K562 (cell line): ENCODE measurements around the gene SYNPO. TPM values are rescaled to one million over a fixed set of nuclear protein-coding genes. Genes with fewer than 3 reads are reported as not detected.

ENCODE experiments used
- ATAC-seq: fragments of 200-7000 bp; cut with Tn5 transposase; 3 replicates; pipeline ENCODE4 v1.9.1; 2020; ENCODE audit warnings: moderate library complexity
- BruUV-seq: library from RNA; stranded (reverse); fragments of 400-500 nt; replicated peaks from 2 replicates; lab custom pipeline; 2021; lab: Mats Ljungman, UMichigan
- CTCF ChIA-PET: fragments of 300-600 bp; formaldehyde crosslinking; extraction: SDS; loops from one replicate; lab custom pipeline; 2021; ENCODE audit warnings: low intra/inter-chr PET ratio; lab: Yijun Ruan, JAX
- POLR2A ChIA-PET: fragments of 300-600, 350-650 bp; sonication (Branson Sonifier 250); formaldehyde crosslinking; extraction: SDS; loops from one replicate; lab custom pipeline; 2021; ENCODE audit warnings: antibody characterized with exemption, inconsistent platforms; lab: Yijun Ruan, JAX
- DNase-seq, 4 experiments: peaks; one replicate each; pipeline versions ENCODE4 v3.0.0 to v3.0.0-alpha.2; 2011 to 2018; ENCODE audit warnings: low spot score in 3 of 4, mixed read lengths in 3 of 4; ENCODE audit errors: extremely low read depth in 1 of 4
- FAIRE-seq: peaks from 2 replicates; lab custom pipeline; 2011; peaks lifted over from hg19 to GRCh38; lab: Jason Lieb, UNC
- H2AFZ ChIP-seq: 2 replicates; pipeline ENCODE4 v1.6.0; 2011; ENCODE audit warnings: low read depth, low read length, control low read depth, inconsistent platforms
- H3K27ac ChIP-seq: fragments of 200-600 bp; 3 replicates; pipeline ENCODE4 v1.8.0; 2011; ENCODE audit warnings: low read depth, mild to moderate bottlenecking, control low read depth, inconsistent platforms, low read length, moderate library complexity, mixed read lengths; ENCODE audit errors: extremely low read depth
- H3K27me3 ChIP-seq, 2 experiments: fragments of 300-600 bp in 1 of 2; 2 replicates in 1 of 2; 3 replicates in 1 of 2; pipeline versions ENCODE4 v1.6.0 to v1.8.0; 2011; ENCODE audit warnings: inconsistent platforms in 2 of 2, low read length in 2 of 2, mild to moderate bottlenecking in 1 of 2, mixed read lengths in 1 of 2, moderate library complexity in 1 of 2; ENCODE audit not compliant: control insufficient read depth in 2 of 2, insufficient read depth in 2 of 2
- H3K36me3 ChIP-seq: fragments of 300-600 bp; 3 replicates; pipeline ENCODE4 v1.8.0; 2011; ENCODE audit warnings: mild to moderate bottlenecking, low read length, inconsistent platforms; ENCODE audit not compliant: control insufficient read depth, insufficient read depth
- H3K4me1 ChIP-seq, 2 experiments: fragments of 200-600 bp in 1 of 2; replicated peaks in 1 of 2; 2 replicates in 1 of 2; 3 replicates in 1 of 2; pipeline versions ENCODE4 v1.5.1 to v1.8.0; 2011; ENCODE audit warnings: inconsistent platforms in 2 of 2, low read length in 2 of 2, mild to moderate bottlenecking in 1 of 2, mixed read lengths in 1 of 2, moderate library complexity in 1 of 2; ENCODE audit not compliant: control insufficient read depth in 2 of 2, insufficient read depth in 2 of 2
- H3K4me2 ChIP-seq: 2 replicates; pipeline ENCODE4 v1.6.1; 2011; ENCODE audit warnings: low read length, control low read depth, inconsistent platforms, mixed read lengths; ENCODE audit not compliant: insufficient read depth
- H3K4me3 ChIP-seq: fragments of 200-600 bp; sonication (generic), shearing (Covaris generic); 2 replicates; pipeline ENCODE4 v1.5.1; 2016; ENCODE audit warnings: control low read depth, inconsistent platforms
- H3K79me2 ChIP-seq: fragments of 200-600 bp; 3 replicates; pipeline ENCODE4 v1.8.0; 2011; ENCODE audit warnings: low read length, inconsistent platforms; ENCODE audit not compliant: control insufficient read depth, insufficient read depth
- H3K9ac ChIP-seq, 2 experiments: 2 replicates each; pipeline versions ENCODE4 v1.6.0 to v1.6.1; 2011; ENCODE audit warnings: low read depth in 2 of 2, low read length in 2 of 2, control low read depth in 1 of 2, inconsistent platforms in 1 of 2, mild to moderate bottlenecking in 1 of 2, mixed read lengths in 1 of 2; ENCODE audit not compliant: insufficient read depth in 1 of 2
- H3K9me1 ChIP-seq: one replicate; pipeline ENCODE4 v1.6.0; 2011; ENCODE audit warnings: inconsistent platforms, mild to moderate bottlenecking, low read length, moderate library complexity; ENCODE audit not compliant: control insufficient read depth, insufficient read depth
- H3K9me3 ChIP-seq: replicated peaks from 2 replicates; pipeline ENCODE4 v1.5.1; 2011; ENCODE audit warnings: low read depth, low read length, inconsistent platforms; ENCODE audit not compliant: control insufficient read depth, insufficient read depth
- H4K20me1 ChIP-seq: replicated peaks from 2 replicates; pipeline ENCODE4 v1.6.1; 2011; ENCODE audit warnings: low read length, inconsistent platforms, mixed read lengths; ENCODE audit not compliant: control insufficient read depth, insufficient read depth
- BACH1 ChIP-seq: fragments of 200-800 bp; sonication (Bioruptor generic); IDR thresholded peaks from 2 replicates; pipeline ENCODE4 v1.6.1; 2016; ENCODE audit warnings: missing genetic modification characterization, missing compliant biosample characterization
- BRD4 ChIP-seq: fragments of 200-600 bp; sonication (generic); IDR thresholded peaks from 2 replicates; pipeline ENCODE4 v1.6.1; 2017; ENCODE audit warnings: inconsistent platforms
- CBFA2T3 ChIP-seq: fragments of 450-650 bp; IDR thresholded peaks from 2 replicates; pipeline ENCODE4 v1.6.1; 2017
- CCNT2 ChIP-seq: IDR thresholded peaks from 2 replicates; pipeline ENCODE4 v1.6.1; 2011; ENCODE audit warnings: borderline replicate concordance, low read depth, mild to moderate bottlenecking, moderate library complexity, mixed read lengths, low read length; ENCODE audit not compliant: insufficient read length; ENCODE audit errors: extremely low read depth
- ESRRA ChIP-seq: fragments of 450-650 bp; IDR thresholded peaks from 2 replicates; pipeline ENCODE4 v1.6.1; 2014; ENCODE audit warnings: low read depth, mild to moderate bottlenecking, moderate library complexity, borderline replicate concordance
- GABPA ChIP-seq: fragments of 200-800 bp; sonication (Bioruptor generic); conservative IDR thresholded peaks from 2 replicates; pipeline ENCODE4 v1.6.1; 2016; ENCODE audit warnings: low read depth, missing genetic modification characterization, missing compliant biosample characterization
- HNRNPH1 ChIP-seq: fragments of 200-400 bp; formaldehyde crosslinking; optimal IDR thresholded peaks from 2 replicates; pipeline ENCODE3; 2017; ENCODE audit warnings: low read depth, mild to moderate bottlenecking, low read length, moderate library complexity
- NEUROD1 ChIP-seq: fragments of 150-350 bp; IDR thresholded peaks from 2 replicates; pipeline ENCODE4 v1.6.1; 2014; ENCODE audit warnings: borderline replicate concordance, low read length, low read depth; ENCODE audit not compliant: partially characterized antibody
- PYGO2 ChIP-seq: fragments of 450-650 bp; IDR thresholded peaks from 2 replicates; pipeline ENCODE4 v1.6.1; 2016; ENCODE audit warnings: mild to moderate bottlenecking, missing genetic modification characterization, moderate library complexity, missing compliant biosample characterization
- RBM17 ChIP-seq: fragments of 200-400 bp; formaldehyde crosslinking; IDR thresholded peaks from 2 replicates; pipeline ENCODE4 v1.6.1; 2017; ENCODE audit warnings: low read depth, mild to moderate bottlenecking, low read length, borderline replicate concordance
- ZNF23 ChIP-seq: fragments of 250-450 bp; sonication (Bioruptor Pico); IDR thresholded peaks from 2 replicates; pipeline ENCODE4 v1.4.0; 2020; ENCODE audit warnings: mild to moderate bottlenecking
- ZNF232 ChIP-seq: sonication (generic); formaldehyde crosslinking; IDR thresholded peaks from 2 replicates; pipeline ENCODE4 v1.8.0; 2022; ENCODE audit warnings: mild to moderate bottlenecking, missing genetic modification reagents
- WGBS: fragments of 100-300 bp; shearing (Covaris generic); methylation state at CpG from one replicate; pipeline ENCODE4 v1.1.6; 2016; ENCODE audit warnings: low coverage, mixed read lengths; ENCODE audit not compliant: insufficient coverage; ENCODE audit errors: missing lambda C conversion rate; 5-methylcytosine and 5-hydroxymethylcytosine counted together
- in situ Hi-C: fragments of 300-500 bp; cut with MboI; formaldehyde crosslinking; loops from 4 replicates; pipeline ENCODE4 v1.15.0; 2018; ENCODE audit warnings: inconsistent platforms, mixed read lengths
- intact Hi-C: fragments of 100-400 bp; cut with micrococcal nuclease; formaldehyde crosslinking; loops from 2 replicates; pipeline ENCODE4 v1.14.2; 2022
- polyA plus RNA-seq, 8 experiments: library from polyadenylated mRNA; depleted of rRNA in 4 of 8; stranded (reverse) in 5 of 8; unstranded in 3 of 8; fragments of >200 nt; fragmentation: Nextera tagmentation in 2 of 8; fragmentation: Illumina TruSeq in 1 of 8; extraction: Ambion mirVana in 2 of 8; extraction: Trizol in 1 of 8; gene quantifications; 2 replicates each; pipeline versions ENCODE4 v1.2.1 to v1.2.3, GENCODE V29; 2011 to 2014; ENCODE audit warnings: inconsistent platforms in 1 of 8, missing spikeins in 1 of 8
- total RNA-seq, 7 experiments: library from RNA; depleted of rRNA in 6 of 7; stranded (reverse); fragments of >200 nt in 6 of 7; fragmentation: Illumina TruSeq in 2 of 7; extraction: Trizol in 2 of 7; gene quantifications; 2 replicates each; pipeline versions ENCODE4 v1.2.1 to v1.2.3, GENCODE V29; 2011 to 2021; ENCODE audit warnings: low replicate concordance in 1 of 7

SYNPO gene
- total and polyA plus RNA-seq, 9 of the 15 experiments (the other 6 are each of a cell fraction or from before 2014, with no cell fraction given): 0.01 to 0.31 (median 0.03) TPM; not detected in 4

GRCh38 chr5:150662731-150663516, 22.5 kb downstream of the SYNPO start:
- POLR2A ChIA-PET: no interaction called here
- H3K27me3 ChIP-seq: peaks cover 27 to 55% of the 10 kb centered on the region in 2 experiments; a peak in 4 of 5 replicates
- ATAC-seq (peak; percentile 51; the same call in 2 of the 3 replicates), FAIRE-seq (no peak), DNase-seq (no peak)
- H4K20me1 ChIP-seq: no peaks in the 10 kb centered on the region
- WGBS: 4% methylated on average over 4 of the region's 4 CpGs
- H3K9me1 ChIP-seq: no peaks in the 10 kb centered on the region
- H3K27ac ChIP-seq: no peak overlapping the region
- no peak overlapping the region for H3K4me2 ChIP-seq
- H3K36me3 ChIP-seq: no peaks in the 10 kb centered on the region
- H3K9me3 ChIP-seq: no peaks in the 10 kb centered on the region
- intact Hi-C loops (no loop called here), in situ Hi-C loops (no loop called here)
- no peak overlapping the region for H3K9ac ChIP-seq
- H3K79me2 ChIP-seq: no peaks in the 10 kb centered on the region
- H2AFZ ChIP-seq: no peak overlapping the region
- no peaks in the 10 kb centered on the region for H3K4me1 ChIP-seq
- BruUV-seq: no TSS peak
- TF ChIP-seq HNRNPH1 (no peak), NEUROD1 (no peak), ZNF232 (CRISPR knock-in tag) (no peak), BACH1 (tag) (no peak), GABPA (tag) (no peak), ESRRA (no peak), BRD4 (no peak), ZNF23 (no peak), RBM17 (no peak), PYGO2 (no peak), CCNT2 (no peak), CBFA2T3 (no peak)
- TF ChIP-seq, all 486 proteins: peak for 0
- CTCF ChIA-PET: no interaction called here
- no peak overlapping the region for H3K4me3 ChIP-seq
